NOMO-1 (cell line): ENCODE results near the gene P2RY6.

ENCODE experiments used
- DNase-seq, 2 experiments: peaks; one replicate each; lab custom pipeline; 2025; ENCODE audit not compliant: unreplicated experiment in 2 of 2; lab: John Stamatoyannopoulos, UW

Gene P2RY6

DNA sequence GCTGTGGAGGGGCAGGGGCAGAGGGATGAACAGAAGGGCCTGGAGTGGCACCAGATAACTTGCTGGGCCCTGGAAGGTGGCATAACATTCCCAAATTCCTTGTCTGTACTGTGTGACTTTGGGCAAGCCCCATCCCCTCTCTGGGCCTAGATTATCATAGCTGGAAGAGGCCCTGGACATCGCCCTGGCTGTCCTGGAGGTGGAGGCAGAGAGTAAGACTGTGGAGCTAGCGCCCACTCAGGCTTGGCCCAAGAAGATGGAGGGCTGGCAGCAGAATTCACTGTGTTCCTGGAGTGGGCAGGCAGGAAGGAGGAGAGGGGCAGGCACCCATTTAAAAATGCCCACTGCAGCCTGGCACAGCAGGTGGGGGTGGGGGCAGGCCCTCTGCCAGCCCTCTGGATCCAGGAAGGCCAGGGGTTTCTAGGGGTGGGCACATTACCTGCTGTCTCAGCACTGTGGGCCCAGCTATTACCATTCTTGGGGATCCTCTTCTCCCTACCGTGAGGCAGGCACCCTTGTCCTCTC lies 58.5 kb downstream of the P2RY6 start:
- no peak for DNase-seq

DNA sequence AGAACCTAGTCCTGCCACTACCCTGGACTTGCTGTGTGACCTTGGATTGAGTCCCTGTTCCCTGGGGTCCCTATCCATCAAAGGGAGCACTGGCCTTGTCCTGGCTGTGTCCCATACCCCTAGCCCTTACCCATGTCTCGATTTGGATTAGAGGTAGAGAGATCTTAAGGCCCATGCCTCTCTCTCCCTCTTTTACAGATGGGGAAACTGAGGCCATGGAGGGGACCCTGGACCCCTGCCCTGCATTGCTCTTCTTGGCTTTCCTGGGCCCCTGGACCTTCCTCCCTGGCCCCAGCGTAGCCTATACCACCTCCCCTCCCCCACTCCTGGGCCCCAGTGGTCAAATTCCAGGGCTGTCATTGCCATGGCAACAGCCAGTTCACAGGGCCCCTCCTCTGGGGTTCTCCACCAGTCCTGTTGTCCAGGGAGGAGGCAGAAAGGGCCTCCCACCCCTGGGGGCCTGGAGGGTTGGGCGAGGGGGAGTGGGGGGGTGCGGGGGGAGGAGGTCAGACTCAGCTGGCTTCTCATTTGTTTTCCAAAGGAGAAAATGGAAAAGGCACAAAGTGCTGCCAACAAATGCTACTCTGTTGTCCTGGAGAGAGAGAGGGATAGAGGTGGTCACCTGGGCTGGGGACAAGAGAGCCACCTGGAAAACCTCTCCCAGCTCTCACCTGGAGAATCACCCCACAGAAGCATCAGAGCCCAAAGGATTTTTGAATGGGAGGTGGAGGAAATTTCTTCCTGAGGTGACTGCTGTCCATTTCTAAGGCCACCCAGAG lies 59.2 kb downstream of the P2RY6 start:
- no peak for DNase-seq

DNA sequence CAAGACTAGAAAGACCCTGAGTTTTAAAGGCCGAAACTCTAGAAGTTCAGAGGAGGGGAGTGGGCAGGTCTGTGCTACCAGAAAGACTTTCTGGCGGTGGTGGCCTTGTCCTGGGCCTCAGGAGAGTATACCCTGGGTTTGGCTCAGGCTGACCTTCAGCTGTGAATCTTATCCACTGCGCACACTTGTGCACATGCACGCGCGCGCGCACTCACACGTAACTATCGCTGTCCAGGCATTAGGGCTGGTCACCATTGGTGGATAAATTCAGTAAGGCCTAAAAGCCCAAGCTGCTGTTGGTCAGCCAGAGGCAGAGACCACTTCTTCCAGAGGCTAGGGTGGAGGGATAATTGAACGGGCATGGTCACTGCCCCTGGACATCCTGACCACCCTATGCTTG lies 61.0 kb downstream of the P2RY6 start:
- DNase-seq, result no peak

- no peak for DNase-seq
Observed at GRCh38 chr11:73333640-73334383, 61.7 kb downstream of the P2RY6 start.

DNA sequence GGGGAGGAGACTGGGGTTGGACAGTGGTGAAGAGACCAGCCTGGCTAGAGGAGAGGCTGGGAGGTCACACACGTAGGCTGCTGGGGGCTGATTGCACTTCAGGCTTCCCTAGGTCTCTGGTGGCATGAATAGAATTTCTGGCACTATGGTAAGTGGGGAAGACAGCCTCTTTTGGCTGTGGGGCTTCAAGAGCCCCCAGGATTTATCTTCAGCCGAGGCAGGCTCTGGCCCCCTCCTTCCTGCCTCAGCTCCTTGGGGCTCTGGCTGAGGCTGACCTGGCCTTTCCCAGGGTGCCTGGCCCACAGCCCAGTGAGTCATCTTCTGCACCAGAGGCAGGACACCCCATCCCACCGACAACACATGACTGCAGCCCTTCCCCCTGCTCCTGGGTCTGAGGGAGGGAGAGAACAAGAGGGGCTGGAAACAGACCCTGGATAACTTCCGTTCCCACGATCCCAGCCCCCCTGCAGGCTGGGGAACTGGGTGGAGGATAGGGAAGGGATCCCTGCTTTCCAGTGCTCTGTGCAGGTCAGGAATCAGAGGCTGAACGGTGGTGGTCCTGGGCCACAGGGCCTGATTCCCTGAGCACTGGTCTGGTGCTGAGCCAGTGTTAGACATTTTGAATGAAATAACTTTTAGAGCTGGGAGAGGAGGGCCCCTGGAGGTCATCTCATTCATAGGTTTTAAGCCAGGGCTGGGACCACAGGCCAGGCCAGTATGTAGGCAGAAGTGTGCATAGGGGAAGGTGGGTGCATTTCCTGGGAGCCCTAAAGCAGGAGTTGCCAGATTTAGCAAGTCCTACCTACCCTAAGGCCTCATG lies 62.5 kb downstream of the P2RY6 start:
- no peak for DNase-seq

- DNase-seq, result peak; percentile 47 to 55
Observed at GRCh38 chr11:73335204-73335923, 63.2 kb downstream of the P2RY6 start.

DNA sequence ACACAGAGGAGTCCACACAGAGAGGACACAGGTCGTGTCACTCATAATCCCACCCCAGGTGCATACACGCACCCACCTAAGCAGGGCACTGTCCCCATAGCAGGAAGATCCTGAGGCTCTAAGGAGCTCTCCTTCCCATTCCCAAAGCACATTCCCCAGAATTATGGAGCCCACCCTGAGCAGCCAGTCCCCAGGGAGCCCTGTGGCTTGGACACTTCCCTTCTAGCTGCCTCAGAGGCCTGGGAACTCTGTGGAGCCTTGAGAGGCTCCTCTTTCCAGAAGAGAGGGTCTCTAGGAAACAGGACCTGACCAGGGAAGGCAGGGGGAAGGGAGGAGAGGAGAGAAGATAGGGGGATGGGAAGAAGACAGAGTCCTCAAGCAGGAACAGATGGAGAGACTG lies 65.7 kb downstream of the P2RY6 start:
- DNase-seq, result no peak

- DNase-seq, result no peak
Observed at GRCh38 chr11:73338279-73338678, 66.1 kb downstream of the P2RY6 start.

- no peak for DNase-seq
Observed at GRCh38 chr11:73340164-73340563, 68.0 kb downstream of the P2RY6 start.

DNA sequence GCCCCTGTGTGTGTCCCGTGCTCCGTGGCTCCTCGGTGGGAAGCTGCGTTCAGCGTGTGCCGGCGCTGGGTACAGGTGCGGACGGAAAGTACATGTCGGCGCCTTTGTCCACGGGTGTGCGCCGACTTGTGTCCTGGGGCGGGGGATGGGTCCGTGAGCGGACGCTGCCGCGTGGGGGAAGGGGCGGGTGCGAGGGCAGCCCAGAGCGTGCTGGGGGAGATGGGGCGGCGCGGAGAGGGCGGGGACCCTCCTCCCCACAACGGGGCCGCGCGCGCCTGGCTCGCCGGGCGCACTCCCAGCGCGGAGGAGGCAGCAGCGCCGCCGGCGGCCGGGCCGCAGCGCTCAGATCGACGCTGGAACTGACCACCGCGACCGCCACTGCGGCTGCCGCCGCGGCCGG lies 70.5 kb downstream of the P2RY6 start:
- no peak for DNase-seq

DNA sequence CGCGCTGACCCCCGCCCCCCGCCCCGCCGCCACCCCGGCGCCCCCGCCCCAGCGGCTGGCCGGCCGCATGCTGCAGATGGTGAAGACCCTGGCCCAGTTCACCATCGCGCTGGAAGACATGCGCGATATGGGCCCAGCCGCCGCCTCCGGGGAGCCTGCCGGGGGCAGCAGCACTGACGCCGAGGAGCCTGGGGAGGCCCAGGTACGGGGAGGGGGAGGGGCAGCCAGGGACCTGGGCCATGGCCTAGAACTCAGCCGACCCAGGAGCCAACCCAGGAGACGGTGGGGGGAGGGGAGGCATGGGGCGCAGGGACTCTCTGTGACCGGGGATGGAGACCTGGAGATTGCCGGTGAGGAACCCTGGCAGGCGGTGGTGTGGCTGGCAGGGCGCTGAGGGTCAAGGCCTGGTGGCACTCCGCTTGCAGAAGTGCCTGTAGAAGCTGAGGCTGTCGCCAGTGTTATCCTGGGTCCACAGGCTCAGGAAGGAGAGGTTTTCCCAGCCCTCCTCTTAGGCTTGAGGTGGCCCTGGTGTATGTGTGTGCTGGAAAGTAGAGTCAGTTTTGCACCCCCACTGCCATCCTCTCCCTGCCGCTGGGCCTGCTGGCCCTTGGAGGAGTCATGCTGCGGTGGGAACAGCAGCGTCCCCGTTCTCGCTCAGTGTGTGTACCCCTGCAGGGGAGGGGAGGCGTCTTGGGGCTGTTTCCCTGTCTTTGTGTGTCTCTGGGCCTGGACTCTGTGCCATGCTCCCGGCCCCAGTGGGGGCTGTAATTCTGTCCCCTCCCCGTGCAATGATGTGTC lies 71.1 kb downstream of the P2RY6 start:
- no peak for DNase-seq

GRCh38 chr11:73344191-73344607 lies 72.1 kb downstream of the P2RY6 start:
- no peak for DNase-seq

- no peak for DNase-seq
Observed at GRCh38 chr11:73345481-73346160, 73.5 kb downstream of the P2RY6 start.

GRCh38 chr11:73346186-73346935 lies 74.2 kb downstream of the P2RY6 start:
- DNase-seq, result no peak

DNA sequence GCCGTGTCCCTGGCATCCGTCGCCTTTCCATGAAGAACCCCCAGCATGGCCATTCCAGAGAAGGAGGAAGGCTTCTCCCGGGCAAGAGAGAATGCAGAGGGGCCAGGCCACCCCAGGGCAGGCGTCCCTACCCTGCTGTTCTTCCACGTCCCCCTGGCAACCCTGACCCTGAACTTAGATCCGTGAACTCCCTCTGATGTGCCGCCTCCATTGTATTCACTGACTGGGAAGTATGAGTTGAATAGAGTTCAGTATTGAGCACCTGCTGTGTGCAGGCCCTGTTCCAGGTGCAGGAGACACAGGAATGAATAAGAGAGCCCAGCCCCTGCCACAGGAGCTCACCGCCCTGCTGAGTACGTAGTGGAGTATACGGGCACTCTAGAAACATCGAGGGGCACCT lies 74.9 kb downstream of the P2RY6 start:
- DNase-seq, result no peak
